SU-DHL-6 (cell line): Measurements from ENCODE around the gene TEAD3.
"Not testable (repeated sequence)": the region's sequence is repeated elsewhere in the genome, so short reads cannot be mapped to it uniquely, and the experiment has no call there.

ENCODE experiments used
- H2AFZ ChIP-seq: fragments of 200-600 bp; sonication (generic); 2 replicates; pipeline ENCODE4 v1.6.1; 2014; ENCODE audit warnings: low read depth, mild to moderate bottlenecking, moderate library complexity, mixed read lengths, antibody characterized with exemption, low read length; ENCODE audit not compliant: severe bottlenecking
- H3F3A ChIP-seq: fragments of 200-600 bp; shearing (Covaris generic); 2 replicates; pipeline ENCODE4 v1.6.0; 2016; ENCODE audit warnings: antibody characterized with exemption, mild to moderate bottlenecking; ENCODE audit not compliant: insufficient read depth
- H3K27ac ChIP-seq: fragments of 200-600 bp; sonication (generic); 2 replicates; pipeline ENCODE4 v1.5.1; 2016; ENCODE audit warnings: low read depth, mild to moderate bottlenecking, low read length, moderate library complexity, mixed read lengths
- H3K27me3 ChIP-seq: fragments of 200-600 bp; sonication (generic), shearing (Covaris generic); 2 replicates; pipeline ENCODE4 v1.6.0; 2014; ENCODE audit warnings: mild to moderate bottlenecking, low read length
- H3K36me3 ChIP-seq: fragments of 200-600 bp; sonication (generic); 2 replicates; pipeline ENCODE4 v1.6.1; 2014; ENCODE audit warnings: mild to moderate bottlenecking, low read length, mixed read lengths
- H3K4me2 ChIP-seq: fragments of 300-600, 200-600 bp; shearing (Covaris generic), sonication (generic); 2 replicates; pipeline ENCODE4 v1.6.0; 2014; ENCODE audit warnings: low read length, low read depth, mild to moderate bottlenecking; ENCODE audit not compliant: poor library complexity, severe bottlenecking
- H3K4me3 ChIP-seq: fragments of 200-600 bp; sonication (generic); 2 replicates; pipeline ENCODE4 v1.5.1; 2014; ENCODE audit warnings: antibody characterized with exemption, low read length, mild to moderate bottlenecking, mixed read lengths; ENCODE audit not compliant: insufficient read depth, poor library complexity, severe bottlenecking
- H3K79me2 ChIP-seq: fragments of 200-600 bp; sonication (generic); 2 replicates; pipeline ENCODE4 v1.6.1; 2014; ENCODE audit warnings: mild to moderate bottlenecking, low read length, moderate library complexity; ENCODE audit not compliant: insufficient read depth
- H3K9ac ChIP-seq: fragments of 200-600 bp; sonication (generic); 2 replicates; pipeline ENCODE4 v1.7.0; 2014; ENCODE audit warnings: mild to moderate bottlenecking, low read length
- H3K9me2 ChIP-seq: fragments of 200-600 bp; sonication (generic); replicated peaks from 2 replicates; pipeline ENCODE4 v1.6.1; 2014; ENCODE audit warnings: low read length; ENCODE audit not compliant: insufficient read depth
- H3K9me3 ChIP-seq: fragments of 200-600 bp; sonication (generic); 2 replicates; pipeline ENCODE4 v1.6.1; 2014; ENCODE audit warnings: low read length, mixed read lengths; ENCODE audit not compliant: insufficient read depth
- H4K20me1 ChIP-seq: fragments of 200-600 bp; sonication (generic); 2 replicates; pipeline ENCODE4 v1.6.1; 2014; ENCODE audit warnings: low read depth, mild to moderate bottlenecking, antibody characterized with exemption, low read length, moderate library complexity, mixed read lengths
- EZH2phosphoT487 ChIP-seq: fragments of 200-600 bp; sonication (generic), shearing (Covaris generic); conservative IDR thresholded peaks from 2 replicates; pipeline ENCODE4 v1.6.1; 2018; ENCODE audit warnings: mild to moderate bottlenecking, antibody characterized with exemption, low read length, moderate library complexity, mixed read lengths
- TF ChIP-seq, protein P1 (sequence below): fragments of 200-600 bp; sonication (generic); IDR thresholded peaks from one replicate; pipeline ENCODE4 v1.5.1; 2017; ENCODE audit warnings: antibody characterized with exemption, mild to moderate bottlenecking, low read length, moderate library complexity; ENCODE audit not compliant: insufficient read depth, poor library complexity, severe bottlenecking

Gene TEAD3

DNA sequence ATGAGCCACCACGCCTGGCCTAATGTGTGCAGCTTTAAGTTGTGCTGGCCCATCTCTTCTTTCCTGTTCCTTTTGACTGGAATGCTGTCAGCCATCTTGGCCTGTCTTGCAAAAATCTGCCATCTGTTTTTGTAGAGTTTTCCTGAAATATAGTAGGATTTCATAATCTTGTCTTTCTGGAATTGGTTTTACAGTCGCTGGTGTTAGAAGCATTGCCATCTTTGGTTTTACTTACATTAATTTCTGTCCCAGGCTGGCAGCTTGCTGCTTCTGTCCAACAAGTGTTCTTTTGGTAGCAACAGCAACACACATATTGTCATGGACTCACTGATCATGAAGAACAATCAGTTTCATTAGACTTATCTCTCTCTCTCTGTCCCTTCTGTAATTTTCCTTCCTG, 45.0 kb upstream of the TEAD3 start:
- Histone ChIP-seq H3F3A (no peaks in the 10 kb centered on the region), H3K4me3 (no peak overlapping the region), H3K79me2 (no peaks in the 10 kb centered on the region), H3K36me3 (no peaks in the 10 kb centered on the region; the same call in 1 of the 2 replicates), H3K9me2 (no peaks in the 10 kb centered on the region), H3K9me3 (0 out of 2 replicates have a peak, but pooled peaks cover 4% of the 10 kb centered on the region), H3K4me2 (no peak overlapping the region), H3K27ac (no peak overlapping the region), H4K20me1 (no peaks in the 10 kb centered on the region), H2AFZ (no peak overlapping the region), H3K9ac (no peak overlapping the region), H3K27me3 (no peaks in the 10 kb centered on the region)
- TF ChIP-seq, protein P1, sequence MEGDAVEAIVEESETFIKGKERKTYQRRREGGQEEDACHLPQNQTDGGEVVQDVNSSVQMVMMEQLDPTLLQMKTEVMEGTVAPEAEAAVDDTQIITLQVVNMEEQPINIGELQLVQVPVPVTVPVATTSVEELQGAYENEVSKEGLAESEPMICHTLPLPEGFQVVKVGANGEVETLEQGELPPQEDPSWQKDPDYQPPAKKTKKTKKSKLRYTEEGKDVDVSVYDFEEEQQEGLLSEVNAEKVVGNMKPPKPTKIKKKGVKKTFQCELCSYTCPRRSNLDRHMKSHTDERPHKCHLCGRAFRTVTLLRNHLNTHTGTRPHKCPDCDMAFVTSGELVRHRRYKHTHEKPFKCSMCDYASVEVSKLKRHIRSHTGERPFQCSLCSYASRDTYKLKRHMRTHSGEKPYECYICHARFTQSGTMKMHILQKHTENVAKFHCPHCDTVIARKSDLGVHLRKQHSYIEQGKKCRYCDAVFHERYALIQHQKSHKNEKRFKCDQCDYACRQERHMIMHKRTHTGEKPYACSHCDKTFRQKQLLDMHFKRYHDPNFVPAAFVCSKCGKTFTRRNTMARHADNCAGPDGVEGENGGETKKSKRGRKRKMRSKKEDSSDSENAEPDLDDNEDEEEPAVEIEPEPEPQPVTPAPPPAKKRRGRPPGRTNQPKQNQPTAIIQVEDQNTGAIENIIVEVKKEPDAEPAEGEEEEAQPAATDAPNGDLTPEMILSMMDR, result no peak
- TF ChIP-seq EZH2phosphoT487, result no peak

DNA sequence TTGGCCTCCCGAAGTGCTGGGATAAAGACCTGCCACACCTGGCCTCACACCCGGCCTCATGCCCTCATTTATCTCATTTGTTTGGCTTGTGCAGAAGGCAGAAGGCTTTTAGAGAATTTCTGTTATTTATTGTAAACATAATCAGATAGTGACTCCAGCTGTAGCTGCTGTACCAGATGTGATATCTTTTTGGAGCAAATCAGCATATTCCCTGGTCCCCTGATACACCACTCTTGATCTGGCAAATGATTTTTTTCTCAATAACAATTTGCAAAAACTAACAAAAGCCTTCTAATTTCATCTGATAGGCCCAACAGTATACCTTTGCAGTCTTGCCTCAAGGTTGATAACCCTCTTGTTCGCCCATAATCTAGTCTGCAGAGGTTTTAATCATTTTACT, 42.3 kb upstream of the TEAD3 start:
- Histone ChIP-seq H3K9me3 (0 out of 2 replicates have a peak, but pooled peaks cover 4% of the 10 kb centered on the region), H3K9ac (no peak overlapping the region), H3K4me2 (no peak overlapping the region), H3K27ac (no peak overlapping the region), H3K4me3 (no peak overlapping the region), H2AFZ (no peak overlapping the region), H3F3A (no peaks in the 10 kb centered on the region), H3K27me3 (no peaks in the 10 kb centered on the region), H4K20me1 (no peaks in the 10 kb centered on the region), H3K36me3 (no peaks in the 10 kb centered on the region; the same call in 1 of the 2 replicates), H3K79me2 (no peaks in the 10 kb centered on the region), H3K9me2 (no peaks in the 10 kb centered on the region)
- TF ChIP-seq EZH2phosphoT487, result no peak
- TF ChIP-seq, protein P1, result no peak

- H3K27ac ChIP-seq, H2AFZ ChIP-seq, H3F3A ChIP-seq, H3K9me2 ChIP-seq, H3K4me2 ChIP-seq, H3K79me2 ChIP-seq, H3K9me3 ChIP-seq, H3K4me3 ChIP-seq, H3K27me3 ChIP-seq, H3K36me3 ChIP-seq, H3K9ac ChIP-seq, H4K20me1 ChIP-seq: not testable (repeated sequence)
Observed at GRCh38 chr6:35535847-35536246, 39.0 kb upstream of the TEAD3 start.

DNA sequence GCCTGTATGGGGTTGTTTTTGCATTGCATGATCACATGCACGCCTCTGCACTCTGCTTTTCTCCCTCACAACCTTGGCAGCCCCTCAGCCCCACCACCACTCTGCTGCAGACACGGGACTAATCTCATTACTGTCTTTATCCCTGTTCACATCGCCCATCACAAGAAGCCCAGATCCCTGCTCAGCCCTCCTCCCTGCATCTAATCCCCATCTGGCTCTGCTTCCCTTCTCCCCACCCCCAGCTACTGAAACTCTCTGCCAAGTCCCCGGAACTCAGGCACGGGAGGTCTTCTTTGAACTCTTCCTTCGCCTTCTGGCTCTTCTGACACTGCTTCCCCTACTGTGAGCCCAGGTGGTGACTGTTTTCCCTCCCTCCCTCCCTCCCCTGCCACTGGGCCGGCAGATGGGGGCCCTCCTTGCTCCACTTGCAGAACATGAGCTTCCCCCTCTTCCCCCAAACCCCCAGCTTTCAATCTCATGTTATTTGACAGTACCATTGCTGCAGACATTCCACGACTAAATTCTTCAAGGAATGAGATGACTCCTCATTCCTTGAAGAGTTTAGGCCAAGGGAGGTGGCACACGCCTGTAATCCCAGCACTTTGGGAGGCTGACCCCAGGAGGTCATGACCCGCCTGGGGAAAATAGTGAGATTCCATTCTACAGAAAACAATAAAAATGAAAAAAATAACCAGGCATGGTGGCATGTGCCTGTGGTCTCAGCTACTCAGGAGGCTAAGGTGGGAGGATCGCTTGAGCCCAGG, 37.7 kb upstream of the TEAD3 start:
- TF ChIP-seq, protein P1, result no peak
- TF ChIP-seq EZH2phosphoT487, result no peak
- H3K36me3 ChIP-seq, result no peaks in the 10 kb centered on the region

More for the DNA sequence above, 37.7 kb upstream of the TEAD3 start:
- H3F3A ChIP-seq, result no peaks in the 10 kb centered on the region
- H3K9me3 ChIP-seq, result no peaks in the 10 kb centered on the region
- no peak overlapping the region for H3K27ac ChIP-seq
- H3K9ac ChIP-seq, result no peak overlapping the region
- H3K27me3 ChIP-seq, result no peaks in the 10 kb centered on the region
- no peak overlapping the region for H3K4me3 ChIP-seq
- H3K79me2 ChIP-seq, result no peaks in the 10 kb centered on the region
- no peaks in the 10 kb centered on the region for H3K9me2 ChIP-seq
- no peak overlapping the region for H3K4me2 ChIP-seq
- no peaks in the 10 kb centered on the region for H4K20me1 ChIP-seq
- no peak overlapping the region for H2AFZ ChIP-seq
